HEK293 (cell line): Measurements from ENCODE around the gene VEGFC.

Experiments used
- ZNF571 ChIP-seq: fragments of 450-650 bp; formaldehyde crosslinking; IDR thresholded peaks from 2 replicates; pipeline ENCODE4 v1.5.0; 2017; ENCODE audit warnings: missing biosample characterization, missing genetic modification characterization
- ZSCAN30 ChIP-seq: fragments of 450-650 bp; IDR thresholded peaks from 2 replicates; pipeline ENCODE4 v1.5.1; 2018; ENCODE audit warnings: missing biosample characterization, mild to moderate bottlenecking, missing genetic modification characterization, moderate library complexity

- no peak for TF ChIP-seq ZSCAN30 (tag by site-specific recombination)
- TF ChIP-seq ZNF571 (tag by site-specific recombination) = no peak
Observed at GRCh38 chr4:176781739-176782100, 11.0 kb downstream of the VEGFC start.
